M059J (cell line): ENCODE results near the gene CMSS1. TPM values are rescaled to one million over a fixed set of nuclear protein-coding genes. Genes with fewer than 3 reads are reported as not detected.

Experiments used
- DNase-seq: peaks from one replicate; pipeline ENCODE4 v3.0.0-alpha.2; 2012; ENCODE audit warnings: low read depth
- total RNA-seq: library from RNA; depleted of rRNA; stranded (reverse); fragments of >200 nt; shearing (Covaris generic); gene quantifications from 2 replicates; pipeline ENCODE4 v1.2.3, GENCODE V29; 2014

Gene CMSS1
- total RNA-seq, 1 experiment from 2014 or later, result 49.9 TPM

- DNase-seq, result no peak
These were observed 140.7 kb downstream of the CMSS1 start for GRCh38 chr3:99958222-99958912.

GRCh38 chr3:99960123-99960878 lies 142.6 kb downstream of the CMSS1 start:
- DNase-seq, result no peak

GRCh38 chr3:99960941-99961340 lies 143.3 kb downstream of the CMSS1 start:
- no peak for DNase-seq

DNA sequence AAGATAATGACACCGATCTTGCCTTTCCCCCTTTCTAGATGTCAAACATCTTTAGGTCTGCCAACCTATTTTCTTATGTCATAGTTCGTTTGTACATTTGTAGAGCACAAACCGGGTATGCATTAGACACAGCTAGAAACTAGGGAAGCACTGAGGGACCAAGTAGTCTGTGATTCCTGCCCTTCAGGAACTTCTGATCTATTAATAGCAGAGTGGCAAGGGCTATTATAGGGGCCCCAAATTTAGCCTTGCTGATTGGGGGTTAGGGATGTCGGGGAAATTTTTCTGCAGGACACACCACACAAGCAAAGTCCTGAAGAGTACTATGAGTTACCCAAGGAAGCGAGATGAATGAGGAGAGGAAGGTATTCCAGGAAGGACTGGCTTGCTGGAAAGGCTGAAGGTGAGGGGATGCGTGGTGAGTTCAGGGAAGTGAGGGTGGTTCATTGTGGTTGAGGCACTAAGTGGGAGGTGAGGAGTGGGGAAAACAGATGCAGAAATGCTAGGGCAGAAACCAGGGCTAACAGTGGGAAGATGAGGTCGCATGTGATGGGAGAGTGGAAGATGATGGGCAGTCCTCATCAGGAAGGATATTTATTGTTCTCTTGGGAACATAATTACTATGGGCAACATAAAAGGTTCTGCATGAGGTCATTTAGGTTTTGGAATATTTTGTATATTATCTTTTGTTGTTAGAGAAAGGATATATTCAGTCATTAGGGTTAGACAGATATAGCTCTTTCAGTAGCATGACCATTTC lies 144.3 kb downstream of the CMSS1 start:
- no peak for DNase-seq

GRCh38 chr3:99962703-99963102 lies 145.0 kb downstream of the CMSS1 start:
- peak; percentile 41 for DNase-seq

DNA sequence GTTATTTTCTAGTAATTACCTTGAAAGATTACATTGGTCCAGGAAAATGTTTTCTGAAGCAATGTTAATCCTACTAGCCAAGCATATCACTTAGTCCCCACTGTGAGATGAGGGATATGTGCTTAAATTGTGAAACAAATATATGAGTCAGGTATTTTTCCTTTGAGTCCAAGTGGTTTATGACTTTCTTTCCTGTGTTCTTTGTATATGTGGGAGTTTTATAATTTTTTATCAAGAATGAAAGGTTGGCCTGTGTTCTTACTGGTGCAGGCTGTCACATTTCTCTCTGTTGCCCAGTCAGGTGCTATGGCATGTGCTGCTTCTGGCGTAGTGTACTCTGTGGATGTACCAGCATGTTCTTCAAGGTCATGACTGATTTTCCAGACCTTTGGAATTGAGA lies 147.4 kb downstream of the CMSS1 start:
- DNase-seq, result peak; percentile 48

- no peak for DNase-seq
These were observed 148.2 kb downstream of the CMSS1 start for GRCh38 chr3:99965681-99966408.

DNA sequence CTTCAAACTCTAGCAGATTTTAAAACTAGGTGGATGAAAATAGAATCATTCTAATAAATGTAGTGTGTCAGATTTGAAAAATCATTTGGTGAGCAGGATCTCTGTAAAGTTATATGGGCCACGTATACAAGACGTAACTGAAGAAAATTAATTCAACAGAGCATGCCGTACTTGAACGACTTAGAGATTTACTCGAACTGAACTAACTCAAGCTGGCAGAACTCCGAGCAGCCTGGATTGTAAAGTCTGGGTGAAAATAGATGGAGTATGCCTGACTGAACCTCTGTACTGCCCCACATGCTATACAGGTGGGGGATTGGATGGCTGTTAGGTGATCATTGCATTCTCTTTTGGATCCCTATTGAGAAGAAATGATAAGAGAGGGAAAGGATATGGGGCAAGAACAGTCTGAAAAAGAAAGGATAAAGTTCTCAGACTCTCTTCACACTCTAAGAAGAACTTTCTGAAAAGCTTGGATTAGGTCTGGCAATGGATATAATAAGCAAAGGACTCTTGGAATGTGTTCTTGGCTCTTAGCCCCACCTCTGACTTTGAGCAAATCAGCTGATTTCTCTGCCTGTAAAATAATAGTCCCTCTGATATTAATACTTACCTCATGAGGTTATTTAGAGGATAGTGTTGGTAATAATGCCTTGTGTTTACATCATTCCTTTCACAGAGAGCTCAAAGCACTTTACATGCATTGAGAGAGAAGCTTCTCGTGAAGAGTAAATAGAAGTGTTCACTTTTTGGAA lies 149.2 kb downstream of the CMSS1 start:
- no peak for DNase-seq

GRCh38 chr3:99967796-99968195 lies 150.1 kb downstream of the CMSS1 start:
- DNase-seq, result peak; percentile 11

DNA sequence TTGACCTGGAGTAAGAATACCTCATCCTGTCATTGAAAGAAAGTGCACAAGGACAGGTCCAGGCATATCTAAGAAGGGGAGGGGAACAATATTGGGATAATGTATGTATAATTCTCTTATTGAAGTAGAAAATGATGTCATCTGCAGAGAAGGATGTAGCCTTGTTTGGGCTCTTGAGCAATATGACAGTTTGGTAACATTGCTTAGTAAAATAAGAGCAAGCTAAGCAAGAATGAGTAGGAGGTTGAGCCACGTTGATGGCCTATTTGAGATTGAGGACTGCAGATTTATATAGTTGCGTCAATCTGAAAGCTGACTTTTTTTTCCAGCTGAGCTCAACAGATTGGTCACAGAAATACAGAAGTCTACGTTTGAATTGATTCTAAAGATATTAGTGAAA lies 151.5 kb downstream of the CMSS1 start:
- no peak for DNase-seq

- no peak for DNase-seq
These were observed 152.5 kb downstream of the CMSS1 start for GRCh38 chr3:99970198-99970597.

- DNase-seq, result no peak
These were observed 154.1 kb downstream of the CMSS1 start for GRCh38 chr3:99971761-99972160.

DNA sequence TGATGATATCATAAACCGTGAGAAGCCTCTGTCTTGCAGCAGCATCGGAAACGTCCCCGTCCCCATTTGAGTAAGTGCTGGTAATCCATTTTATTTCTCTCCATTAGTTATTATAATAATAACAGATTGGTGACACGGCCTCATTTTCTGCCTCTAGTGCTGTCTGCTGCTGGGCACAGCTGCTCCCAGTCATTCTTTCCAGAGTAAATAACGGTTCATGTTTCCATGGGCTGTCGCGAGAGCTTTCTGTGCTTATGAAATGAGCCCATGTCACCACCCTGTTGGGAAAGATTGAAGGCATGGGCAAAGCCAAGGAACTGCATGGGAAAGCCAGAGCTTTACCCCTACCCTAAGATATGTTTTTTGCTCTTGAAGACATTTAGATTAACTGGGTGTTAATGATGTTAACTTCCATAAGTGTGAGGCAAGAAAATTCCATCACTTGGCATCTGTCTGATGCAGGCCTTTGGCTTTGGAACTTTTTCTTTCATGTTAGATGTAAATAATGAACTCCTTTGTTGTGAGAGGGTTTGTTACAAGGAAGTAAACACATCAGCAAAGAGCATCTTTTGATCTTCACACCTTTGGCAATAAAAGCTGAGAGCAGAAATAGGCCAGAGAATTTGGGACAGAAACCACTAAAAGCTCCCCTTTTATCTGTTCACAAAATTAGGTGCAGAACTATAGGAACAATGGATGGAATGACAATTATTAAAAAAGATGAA lies 154.9 kb downstream of the CMSS1 start:
- no peak for DNase-seq

DNA sequence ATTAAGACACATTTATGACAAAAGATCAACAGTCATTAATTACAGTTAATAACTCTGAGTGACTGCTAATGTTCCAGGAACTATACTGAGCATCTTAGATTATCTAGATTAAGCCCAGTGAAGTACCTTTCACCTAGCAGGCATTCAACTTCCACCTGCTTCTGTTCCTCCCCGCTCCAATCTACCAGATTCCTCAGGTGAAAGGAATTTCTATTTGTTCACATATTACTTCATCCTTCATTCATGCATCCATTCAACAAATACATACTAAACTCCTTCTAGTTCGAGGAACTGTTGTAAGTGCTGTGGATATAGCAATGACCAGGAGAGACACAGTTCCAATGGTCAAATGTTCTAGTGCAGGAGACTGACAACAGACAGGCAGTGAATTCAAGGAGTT lies 157.3 kb downstream of the CMSS1 start:
- no peak for DNase-seq

DNA sequence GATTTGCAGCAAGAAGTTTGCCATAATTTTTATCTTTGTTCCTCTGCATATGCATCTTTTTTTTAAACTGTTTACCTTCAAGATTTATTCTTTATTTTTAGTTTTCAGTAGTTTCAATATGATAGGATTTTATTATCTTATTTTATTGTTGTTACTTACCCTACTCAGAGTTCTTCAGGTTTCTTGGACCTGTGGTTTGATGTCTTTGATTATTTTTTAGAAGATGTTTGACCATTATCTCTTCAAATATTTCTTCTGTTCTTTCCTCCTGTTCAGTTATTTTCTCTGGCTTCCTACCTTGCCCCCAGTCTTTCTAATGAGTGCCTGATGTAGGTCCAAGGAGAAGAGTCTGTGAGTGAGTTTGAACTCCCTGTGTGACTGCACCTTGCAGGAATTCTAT lies 158.9 kb downstream of the CMSS1 start:
- no peak for DNase-seq

DNA sequence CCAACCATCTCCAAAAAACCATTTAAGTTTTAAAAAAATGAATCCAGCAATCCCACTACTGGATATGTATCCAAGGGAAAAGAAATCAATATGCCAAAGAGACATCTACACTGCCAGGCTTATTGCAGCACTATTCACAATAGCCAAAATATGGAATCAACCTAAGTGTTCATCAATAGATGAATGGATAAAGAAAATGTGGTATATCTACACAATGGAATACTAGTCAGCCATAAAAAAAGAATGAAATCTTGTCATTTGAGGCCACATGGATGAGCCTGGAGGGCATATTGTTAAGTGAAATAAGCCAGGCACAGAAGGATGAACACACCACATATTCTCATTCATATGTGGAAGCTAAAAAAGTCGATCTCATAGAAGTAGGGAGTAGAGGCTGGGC lies 160.6 kb downstream of the CMSS1 start:
- DNase-seq, result no peak

GRCh38 chr3:99980606-99981005 lies 162.9 kb downstream of the CMSS1 start:
- DNase-seq, result no peak

DNA sequence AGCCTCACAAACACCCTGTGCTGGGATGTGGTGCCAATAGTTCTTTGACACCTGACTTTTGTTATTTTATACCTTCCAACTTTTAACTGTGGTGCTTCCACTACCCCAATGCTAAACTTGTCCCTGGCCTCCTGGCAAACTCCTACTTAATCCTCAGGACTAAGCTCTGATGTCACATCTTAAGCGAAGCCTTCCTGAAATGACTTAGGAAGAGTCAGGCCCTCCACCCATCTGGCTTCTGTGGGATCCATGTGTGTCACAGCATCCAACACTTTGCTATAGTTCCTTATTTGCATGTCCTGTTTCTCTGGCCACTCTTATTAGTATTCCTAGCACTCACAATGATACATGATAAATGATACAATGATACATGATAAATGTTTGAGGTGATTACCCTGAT lies 163.5 kb downstream of the CMSS1 start:
- DNase-seq, result no peak

DNA sequence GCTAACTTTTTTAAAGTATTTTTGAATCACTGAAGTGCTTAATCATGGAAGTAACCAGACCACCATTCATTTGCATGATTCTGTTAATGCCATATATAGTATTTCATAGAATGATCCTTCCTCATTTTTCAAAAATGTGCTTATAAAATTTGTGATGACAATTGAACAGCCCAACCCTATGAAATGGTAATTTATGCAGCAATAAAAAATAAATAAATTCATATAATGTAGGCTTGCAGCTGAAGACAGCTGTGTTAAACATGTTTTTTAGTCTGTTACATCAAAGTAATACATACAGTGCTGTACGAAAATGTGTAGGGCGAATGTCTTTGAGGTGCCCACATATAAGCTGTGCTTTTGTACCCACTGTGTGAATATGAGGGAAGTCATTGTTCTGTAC lies 165.0 kb downstream of the CMSS1 start:
- DNase-seq, result no peak

DNA sequence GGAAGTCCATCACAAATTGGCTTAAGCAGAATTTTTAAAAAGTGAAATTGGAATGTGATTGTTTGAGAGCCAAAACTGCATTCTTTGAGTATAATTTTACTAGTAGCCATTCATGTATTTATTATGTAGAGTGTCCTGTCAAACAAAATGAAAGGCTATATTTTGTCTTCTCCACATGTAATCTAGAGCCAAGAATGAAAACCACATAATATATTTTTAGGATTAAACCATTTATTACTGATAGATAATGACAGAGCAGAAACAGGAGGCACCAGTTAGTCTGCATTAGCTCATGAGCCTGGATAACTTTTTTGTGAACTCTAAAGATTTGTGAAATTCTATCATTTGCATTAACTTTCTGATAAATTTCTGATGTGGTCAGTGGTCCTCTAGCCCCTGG lies 166.5 kb downstream of the CMSS1 start:
- DNase-seq, result no peak

DNA sequence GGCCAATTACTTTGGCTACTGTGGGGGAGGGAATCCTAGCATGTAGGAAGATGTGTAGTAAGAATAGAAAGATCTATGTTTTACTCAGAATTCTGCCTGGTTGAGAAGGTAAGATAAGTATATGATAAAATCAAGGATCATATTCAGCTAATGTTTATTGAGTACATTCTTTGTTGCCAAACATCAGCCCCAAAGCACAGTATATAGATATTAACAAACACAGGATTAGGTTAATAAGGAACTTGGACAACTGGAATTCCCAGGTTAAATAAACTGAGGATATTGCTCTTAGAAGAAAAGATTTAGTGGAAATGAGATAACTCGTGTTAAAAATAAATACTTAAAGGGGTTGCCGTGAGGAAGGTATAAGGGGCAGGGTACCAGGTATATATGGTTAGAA lies 167.0 kb downstream of the CMSS1 start:
- DNase-seq, result no peak
